ENCODE data around the gene RNF125. TPM values are rescaled to one million over a fixed set of nuclear protein-coding genes. Genes with fewer than 3 reads are reported as not detected.
"Not testable (repeated sequence)": the region's sequence is repeated elsewhere in the genome, so short reads cannot be mapped to it uniquely, and the experiment has no call there.

Gene RNF125
- total and polyA plus RNA-seq, 2 donors (not counting 1 experiment from before 2014, with no cell fraction given): 5.6 to 7.7 TPM

DNA sequence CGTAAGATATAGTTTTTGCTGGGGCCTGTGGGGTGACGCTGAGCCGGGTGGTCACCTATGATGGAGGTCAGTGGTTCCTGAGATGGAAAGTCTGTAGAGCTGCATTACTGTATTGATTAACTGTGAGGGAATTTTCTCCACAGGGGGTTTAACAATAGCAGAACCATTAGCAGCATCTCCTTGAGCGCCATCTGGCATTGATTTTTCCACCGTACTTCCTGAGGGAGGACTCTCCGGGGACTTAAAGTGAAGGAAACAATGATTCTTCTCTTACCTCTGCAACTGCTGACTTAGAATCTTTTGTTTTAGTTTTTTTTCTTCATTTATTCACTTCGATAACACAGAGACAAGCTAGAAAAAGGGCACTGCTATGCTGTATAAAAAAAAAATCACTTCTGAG is 22.6 kb upstream of the RNF125 start:
- Histone ChIP-seq H3K27me3 (replicated peaks in 1 of 4; ENCODE audit: control extremely low read depth in 1 of 4, control insufficient read depth in 3 of 4, insufficient read depth in 4 of 4, low read length in 3 of 4) (no peaks in the 10 kb centered on the region), H4K20me1 (ENCODE audit: control insufficient read depth, insufficient read depth, low read length, poor library complexity, severe bottlenecking) (no peaks in the 10 kb centered on the region), H3K4me2 (replicated peaks; ENCODE audit: low read depth, low read length, poor library complexity, severe bottlenecking) (no peak overlapping the region), H2AFZ (ENCODE audit: insufficient read depth, low read depth, low read length, poor library complexity, severe bottlenecking) (no peak overlapping the region), H3K36me3 (replicated peaks in 1 of 2; ENCODE audit: control extremely low read depth in 1 of 2, control insufficient read depth in 1 of 2, extremely low read depth in 1 of 2, insufficient read depth in 2 of 2, low read length in 1 of 2) (no peaks in the 10 kb centered on the region), H3K9ac (ENCODE audit: low read length) (no peak overlapping the region), H3K4me1 (ENCODE audit: control insufficient read depth in 2 of 2, insufficient read depth in 2 of 2, low read length in 2 of 2) (peaks cover 5 to 9% of the 10 kb centered on the region in 2 donors), H3K9me3 (ENCODE audit: control extremely low read depth in 1 of 3, control insufficient read depth in 2 of 3, insufficient read depth in 1 of 3, low read length in 2 of 3) (no peaks in the 10 kb centered on the region), H3K79me2 (ENCODE audit: control insufficient read depth, insufficient read depth, low read length) (no peaks in the 10 kb centered on the region), H3K4me3 (ENCODE audit: control extremely low read depth in 1 of 5, extremely low read depth in 1 of 5, insufficient read depth in 1 of 5, low read depth in 2 of 5, low read length in 4 of 5) (no peak overlapping the region), H3K27ac (ENCODE audit: low read length in 2 of 2) (no peak overlapping the region)
- 80% methylated on average over 5 of the region's 7 CpGs for WGBS (ENCODE audit: insufficient coverage)
- no peaks in the 10 kb centered on the region for H3K9me3 Mint-ChIP-seq (ENCODE audit: insufficient read depth)
- intact Hi-C loops (cut with micrococcal nuclease): no loop called here
- ATAC-seq (ENCODE audit: low read depth) (no peak), DNase-seq (no peak)
- ChIA-PET POLR2A (no interaction called here), CTCF (interaction anchor here (0.6 to 1.9 kb wide), 2 partner anchors 19 to 90 kb away, joined by 3 to 7 read pairs; no protein-coding TSS in a partner anchor)
- TF ChIP-seq, protein P1, sequence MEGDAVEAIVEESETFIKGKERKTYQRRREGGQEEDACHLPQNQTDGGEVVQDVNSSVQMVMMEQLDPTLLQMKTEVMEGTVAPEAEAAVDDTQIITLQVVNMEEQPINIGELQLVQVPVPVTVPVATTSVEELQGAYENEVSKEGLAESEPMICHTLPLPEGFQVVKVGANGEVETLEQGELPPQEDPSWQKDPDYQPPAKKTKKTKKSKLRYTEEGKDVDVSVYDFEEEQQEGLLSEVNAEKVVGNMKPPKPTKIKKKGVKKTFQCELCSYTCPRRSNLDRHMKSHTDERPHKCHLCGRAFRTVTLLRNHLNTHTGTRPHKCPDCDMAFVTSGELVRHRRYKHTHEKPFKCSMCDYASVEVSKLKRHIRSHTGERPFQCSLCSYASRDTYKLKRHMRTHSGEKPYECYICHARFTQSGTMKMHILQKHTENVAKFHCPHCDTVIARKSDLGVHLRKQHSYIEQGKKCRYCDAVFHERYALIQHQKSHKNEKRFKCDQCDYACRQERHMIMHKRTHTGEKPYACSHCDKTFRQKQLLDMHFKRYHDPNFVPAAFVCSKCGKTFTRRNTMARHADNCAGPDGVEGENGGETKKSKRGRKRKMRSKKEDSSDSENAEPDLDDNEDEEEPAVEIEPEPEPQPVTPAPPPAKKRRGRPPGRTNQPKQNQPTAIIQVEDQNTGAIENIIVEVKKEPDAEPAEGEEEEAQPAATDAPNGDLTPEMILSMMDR (IDR thresholded peaks at IDR 0.05): no peak
- no peak for TF ChIP-seq EZH2 (IDR thresholded peaks at IDR 0.05; ENCODE audit: borderline replicate concordance, insufficient read depth, low read depth, low read length, poor library complexity, severe bottlenecking)
- no peak overlapping the region for H3K27ac Mint-ChIP-seq
- H3K27me3 Mint-ChIP-seq: peaks cover 2% of the 10 kb centered on the region
- no peak overlapping the region for H3K4me3 Mint-ChIP-seq
- H3K4me1 Mint-ChIP-seq: peaks cover 8% of the 10 kb centered on the region

DNA sequence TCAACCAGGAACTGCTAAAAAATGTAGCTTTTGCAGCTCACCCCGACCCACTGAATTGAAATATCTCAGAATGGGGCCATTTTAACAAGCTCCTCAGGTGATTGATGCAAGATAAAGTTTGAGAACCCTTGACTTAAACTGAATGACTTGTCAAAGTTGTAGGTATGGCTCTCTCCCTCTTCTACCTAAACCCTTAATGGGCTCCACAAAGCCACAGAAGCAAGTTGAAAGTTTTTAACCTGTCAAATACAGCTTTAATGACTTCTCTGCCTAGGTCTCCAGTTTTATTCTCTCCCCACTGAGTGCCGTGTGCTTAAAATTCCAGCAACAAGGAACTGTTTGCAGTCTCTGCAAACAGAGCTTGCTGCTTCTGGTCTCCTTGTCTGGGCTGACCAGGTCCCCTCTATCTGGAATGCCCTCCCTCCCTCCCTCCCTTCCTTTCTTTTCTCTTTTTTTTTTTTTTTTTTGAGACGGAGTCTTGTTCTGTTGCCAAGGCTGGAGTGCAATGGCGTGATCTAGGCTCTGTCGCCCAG is 19.7 kb upstream of the RNF125 start:
- no peak overlapping the region for H3K9ac ChIP-seq (ENCODE audit: low read length)
- no peaks in the 10 kb centered on the region for H3K79me2 ChIP-seq (ENCODE audit: control insufficient read depth, insufficient read depth, low read length)
- no peak overlapping the region for H3K4me3 ChIP-seq (ENCODE audit: control extremely low read depth in 1 of 5, extremely low read depth in 1 of 5, insufficient read depth in 1 of 5, low read depth in 2 of 5, low read length in 4 of 5)
- no peaks in the 10 kb centered on the region for H3K9me3 ChIP-seq (ENCODE audit: control extremely low read depth in 1 of 3, control insufficient read depth in 2 of 3, insufficient read depth in 1 of 3, low read length in 2 of 3)
- TF ChIP-seq, protein P1 (IDR thresholded peaks at IDR 0.05): no peak
- no peak for TF ChIP-seq EZH2 (IDR thresholded peaks at IDR 0.05; ENCODE audit: borderline replicate concordance, insufficient read depth, low read depth, low read length, poor library complexity, severe bottlenecking)
- no peak overlapping the region for H3K27ac ChIP-seq (ENCODE audit: low read length in 2 of 2)
- H3K4me1 ChIP-seq (ENCODE audit: control insufficient read depth in 2 of 2, insufficient read depth in 2 of 2, low read length in 2 of 2): no peaks in the 10 kb centered on the region
- Mint-ChIP-seq H3K27ac (no peak overlapping the region), H3K9me3 (ENCODE audit: insufficient read depth) (no peaks in the 10 kb centered on the region), H3K4me3 (no peak overlapping the region), H3K4me1 (no peaks in the 10 kb centered on the region), H3K27me3 (peaks cover 13% of the 10 kb centered on the region)
- no peak overlapping the region for H3K4me2 ChIP-seq (replicated peaks; ENCODE audit: low read depth, low read length, poor library complexity, severe bottlenecking)
- DNase-seq (no peak), ATAC-seq (ENCODE audit: low read depth) (no peak)
- H4K20me1 ChIP-seq (ENCODE audit: control insufficient read depth, insufficient read depth, low read length, poor library complexity, severe bottlenecking): no peaks in the 10 kb centered on the region
- H2AFZ ChIP-seq (ENCODE audit: insufficient read depth, low read depth, low read length, poor library complexity, severe bottlenecking): no peak overlapping the region
- intact Hi-C loops (cut with micrococcal nuclease): no loop called here
- 100% methylated on average over 1 of the region's 5 CpGs for WGBS (ENCODE audit: insufficient coverage)
- H3K36me3 ChIP-seq (replicated peaks in 1 of 2; ENCODE audit: control extremely low read depth in 1 of 2, control insufficient read depth in 1 of 2, extremely low read depth in 1 of 2, insufficient read depth in 2 of 2, low read length in 1 of 2): no peaks in the 10 kb centered on the region
- no peaks in the 10 kb centered on the region for H3K27me3 ChIP-seq (replicated peaks in 1 of 4; ENCODE audit: control extremely low read depth in 1 of 4, control insufficient read depth in 3 of 4, insufficient read depth in 4 of 4, low read length in 3 of 4)
- ChIA-PET POLR2A (interaction anchor here (0.7 kb wide), 1 partner anchor 1206 kb away, joined by 8 read pairs; no protein-coding TSS in a partner anchor), CTCF (interaction anchor here (0.9 kb wide), 1 partner anchor 73 kb away, joined by 3 read pairs; no protein-coding TSS in a partner anchor)

DNA sequence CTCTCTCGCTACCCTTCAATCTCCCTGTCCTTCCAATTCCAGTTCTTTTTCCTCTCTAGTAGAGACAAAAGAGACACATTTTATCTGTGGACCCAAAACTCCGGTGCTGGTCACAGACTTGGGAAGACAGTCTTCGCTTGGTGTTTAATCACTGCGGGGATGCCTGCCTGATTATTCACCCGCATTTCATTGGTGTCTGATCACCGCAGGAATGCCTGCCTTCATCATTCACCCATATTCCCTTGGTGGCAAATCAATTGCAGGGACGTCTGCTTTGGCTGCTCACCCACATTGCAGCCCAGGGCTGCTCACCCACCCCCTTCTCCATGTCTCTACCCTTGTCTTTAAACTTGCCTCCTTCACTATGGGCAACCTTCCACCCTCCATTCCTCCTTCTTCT is 17.5 kb upstream of the RNF125 start:
- H3K9ac ChIP-seq (ENCODE audit: low read length); H3K27ac ChIP-seq (ENCODE audit: low read length in 2 of 2); H3K4me3 ChIP-seq (ENCODE audit: control extremely low read depth in 1 of 5, extremely low read depth in 1 of 5, insufficient read depth in 1 of 5, low read depth in 2 of 5, low read length in 4 of 5); POLR2A ChIA-PET; H3K9me3 Mint-ChIP-seq (ENCODE audit: insufficient read depth); intact Hi-C loops (cut with micrococcal nuclease); CTCF ChIA-PET; ATAC-seq (ENCODE audit: low read depth); H3K27ac Mint-ChIP-seq; H3K4me1 ChIP-seq (ENCODE audit: control insufficient read depth in 2 of 2, insufficient read depth in 2 of 2, low read length in 2 of 2); H3K27me3 ChIP-seq (replicated peaks in 1 of 4; ENCODE audit: control extremely low read depth in 1 of 4, control insufficient read depth in 3 of 4, insufficient read depth in 4 of 4, low read length in 3 of 4); H3K36me3 ChIP-seq (replicated peaks in 1 of 2; ENCODE audit: control extremely low read depth in 1 of 2, control insufficient read depth in 1 of 2, extremely low read depth in 1 of 2, insufficient read depth in 2 of 2, low read length in 1 of 2); DNase-seq; H3K9me3 ChIP-seq (ENCODE audit: control extremely low read depth in 1 of 3, control insufficient read depth in 2 of 3, insufficient read depth in 1 of 3, low read length in 2 of 3); H3K4me3 Mint-ChIP-seq; H4K20me1 ChIP-seq (ENCODE audit: control insufficient read depth, insufficient read depth, low read length, poor library complexity, severe bottlenecking); H2AFZ ChIP-seq (ENCODE audit: insufficient read depth, low read depth, low read length, poor library complexity, severe bottlenecking); H3K4me2 ChIP-seq (replicated peaks; ENCODE audit: low read depth, low read length, poor library complexity, severe bottlenecking); H3K79me2 ChIP-seq (ENCODE audit: control insufficient read depth, insufficient read depth, low read length); H3K4me1 Mint-ChIP-seq: not testable (repeated sequence)
- peaks cover 13% of the 10 kb centered on the region for H3K27me3 Mint-ChIP-seq
- WGBS (ENCODE audit: insufficient coverage): 96% methylated on average over 7 of the region's 7 CpGs

All from B cell (primary cell).